Measurements from ENCODE around the gene PLK3.

PLK3 gene

GRCh38 chr1:44788120-44788860 is 11.9 kb upstream of the PLK3 start, which contains the start of gene BEST4:
TSS of gene BEST4 (minus strand) at chr1:44788170. CDS start at chr1:44787705, 465 bp downstream.
- DNase-seq: no peak

- DNase-seq: peak; percentile 51
Measured at GRCh38 chr1:44790968-44791801, 9.0 kb upstream of the PLK3 start.

GRCh38 chr1:44792736-44793502 is 7.3 kb upstream of the PLK3 start:
- peak; percentile 34 for DNase-seq

- peak; percentile 12 for DNase-seq
Measured at GRCh38 chr1:44797886-44798285, 2.3 kb upstream of the PLK3 start.

GRCh38 chr1:44798481-44799365 is 1.5 kb upstream of the PLK3 start:
- DNase-seq: peak; percentile 61

GRCh38 chr1:44801491-44802305 is 1.5 kb downstream of the PLK3 start:
- DNase-seq: peak; percentile 81

GRCh38 chr1:44802306-44803061 is 2.3 kb downstream of the PLK3 start:
- DNase-seq: peak; percentile 70

- no peak for DNase-seq
Measured at GRCh38 chr1:44803062-44803311, 2.8 kb downstream of the PLK3 start.

GRCh38 chr1:44803312-44804095 is 3.3 kb downstream of the PLK3 start:
- DNase-seq: peak; percentile 64

- DNase-seq: peak; percentile 63
Measured at GRCh38 chr1:44805311-44806024, 5.3 kb downstream of the PLK3 start.

GRCh38 chr1:44806025-44806703 is 6.0 kb downstream of the PLK3 start:
- DNase-seq: peak; percentile 72

- no peak for DNase-seq
Measured at GRCh38 chr1:44806704-44807363, 6.7 kb downstream of the PLK3 start, which contains the start of gene DYNLT4. TSS of gene DYNLT4 (minus strand) at chr1:44807351. CDS start at chr1:44806668, 683 bp downstream.

GRCh38 chr1:44807364-44808062 is 7.3 kb downstream of the PLK3 start:
- peak; percentile 95 for DNase-seq

GRCh38 chr1:44808063-44808937 is 8.1 kb downstream of the PLK3 start, which contains the start of gene BTBD19:
TSS of gene BTBD19 (plus strand) at chr1:44808523. CDS start at chr1:44808821, 298 bp downstream.
- DNase-seq: peak; percentile 92

GRCh38 chr1:44808938-44809917 is 9.1 kb downstream of the PLK3 start:
- peak; percentile 94 for DNase-seq
